HEK293T (cell line): ENCODE results near the gene KCNC1.

ENCODE experiments used
- BHLHE40 ChIP-seq: fragments of 450-650 bp; IDR thresholded peaks from 2 replicates; pipeline ENCODE4 v1.6.1; 2016; ENCODE audit warnings: mild to moderate bottlenecking, moderate library complexity, borderline replicate concordance
- FOXA1 ChIP-seq: fragments of 450-650 bp; IDR thresholded peaks from 2 replicates; pipeline ENCODE4 v1.6.1; 2016; ENCODE audit warnings: mild to moderate bottlenecking
- FOXM1 ChIP-seq: fragments of 450-650 bp; IDR thresholded peaks from 2 replicates; pipeline ENCODE4 v1.6.1; 2017; ENCODE audit warnings: mild to moderate bottlenecking, borderline replicate concordance
- L3MBTL2 ChIP-seq: fragments of 450-650 bp; conservative IDR thresholded peaks from 2 replicates; pipeline ENCODE4 v1.6.1; 2016; ENCODE audit warnings: mild to moderate bottlenecking
- NFRKB ChIP-seq: fragments of 450-650 bp; IDR thresholded peaks from 2 replicates; pipeline ENCODE4 v1.6.1; 2016; ENCODE audit warnings: mild to moderate bottlenecking, moderate library complexity
- SP1 ChIP-seq: fragments of 450-650 bp; IDR thresholded peaks from 2 replicates; pipeline ENCODE4 v1.6.1; 2017

DNA sequence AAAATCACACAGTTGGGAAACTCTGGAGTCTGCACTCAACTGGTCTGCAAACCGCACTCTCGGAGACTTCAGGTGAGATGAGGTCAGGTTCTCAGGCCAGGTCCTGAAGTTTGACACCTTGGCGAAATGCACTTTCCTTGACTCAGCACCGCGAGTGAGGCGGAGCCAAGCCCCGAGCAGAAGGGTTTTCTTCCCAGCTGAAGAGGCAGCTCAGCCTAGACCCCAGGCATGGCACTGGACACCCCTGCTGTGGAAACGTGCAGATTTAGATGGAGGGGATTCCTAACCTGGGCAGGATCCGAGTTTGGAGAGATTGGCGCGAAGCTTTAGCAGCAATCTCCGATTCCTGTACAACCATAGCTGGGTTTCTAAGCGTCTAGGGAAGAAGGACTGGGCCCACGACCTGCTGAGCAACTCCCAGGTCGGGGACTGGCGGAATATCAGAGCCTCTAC lies 16.0 kb upstream of the KCNC1 start:
- no peak for TF ChIP-seq BHLHE40
- no peak for TF ChIP-seq L3MBTL2
- no peak for TF ChIP-seq NFRKB
- TF ChIP-seq FOXA1 = no peak
- no peak for TF ChIP-seq SP1
- TF ChIP-seq FOXM1 = no peak
